OCI-LY3 (cell line): Measurements from ENCODE around the gene DYNC2LI1.

Experiments
- H2AFZ ChIP-seq: fragments of 200-600, 300-600 bp; shearing (Covaris generic); 2 replicates; pipeline ENCODE4 v1.6.0; 2014; ENCODE audit warnings: antibody characterized with exemption, low read depth, low read length
- H3K27ac ChIP-seq: fragments of 200-600, 300-600 bp; sonication (generic); 2 replicates; pipeline ENCODE4 v1.5.1; 2014; ENCODE audit warnings: mild to moderate bottlenecking, low read length, moderate library complexity, mixed read lengths
- H3K27me3 ChIP-seq: fragments of 200-600, 300-600 bp; sonication (generic); 2 replicates; pipeline ENCODE4 v1.6.1; 2014; ENCODE audit warnings: low read depth, low read length, mixed read lengths
- H3K36me3 ChIP-seq: fragments of 200-600, 300-600 bp; sonication (generic); replicated peaks from 2 replicates; pipeline ENCODE3; 2014; ENCODE audit warnings: low read depth, low read length, mixed read lengths
- H3K4me1 ChIP-seq: fragments of 300-600, 200-600 bp; sonication (generic); 2 replicates; pipeline ENCODE4 v1.6.1; 2014; ENCODE audit warnings: low read length, mixed read lengths
- H3K4me2 ChIP-seq: fragments of 200-600, 300-600 bp; sonication (generic); 2 replicates; pipeline ENCODE4 v1.6.1; 2014; ENCODE audit warnings: low read length, mixed read lengths
- H3K4me3 ChIP-seq: fragments of 300-600, 200-600 bp; sonication (generic); 2 replicates; pipeline ENCODE4 v1.5.1; 2014; ENCODE audit warnings: antibody characterized with exemption, mild to moderate bottlenecking, low read length, moderate library complexity
- H3K79me2 ChIP-seq: fragments of 300-600, 200-600 bp; shearing (Covaris generic); 2 replicates; pipeline ENCODE4 v1.6.1; 2014; ENCODE audit warnings: mild to moderate bottlenecking, low read length, mixed read lengths
- H3K9ac ChIP-seq: fragments of 300-600, 200-600 bp; shearing (Covaris generic); 2 replicates; pipeline ENCODE4 v1.6.0; 2014; ENCODE audit warnings: mild to moderate bottlenecking, low read length, moderate library complexity
- H3K9me3 ChIP-seq: fragments of 200-600, 300-600 bp; shearing (Covaris generic); 2 replicates; pipeline ENCODE4 v1.6.1; 2014; ENCODE audit warnings: low read length, mixed read lengths; ENCODE audit not compliant: insufficient read depth
- H4K20me1 ChIP-seq: fragments of 200-600, 300-600 bp; sonication (generic); 2 replicates; pipeline ENCODE4 v1.6.1; 2016; ENCODE audit warnings: low read length, mixed read lengths; ENCODE audit not compliant: insufficient read depth
- EZH2phosphoT487 ChIP-seq: fragments of 200-600 bp; shearing (Covaris generic); IDR thresholded peaks from 2 replicates; pipeline ENCODE4 v1.6.1; 2018; ENCODE audit warnings: antibody characterized with exemption, mixed run types, low read depth
- TF ChIP-seq, protein P1 (sequence below): fragments of 200-600, 300-600 bp; sonication (generic); IDR thresholded peaks from 2 replicates; pipeline ENCODE4 v1.5.1; 2014; ENCODE audit warnings: antibody characterized with exemption, low read length, low read depth

The DYNC2LI1 gene

DNA sequence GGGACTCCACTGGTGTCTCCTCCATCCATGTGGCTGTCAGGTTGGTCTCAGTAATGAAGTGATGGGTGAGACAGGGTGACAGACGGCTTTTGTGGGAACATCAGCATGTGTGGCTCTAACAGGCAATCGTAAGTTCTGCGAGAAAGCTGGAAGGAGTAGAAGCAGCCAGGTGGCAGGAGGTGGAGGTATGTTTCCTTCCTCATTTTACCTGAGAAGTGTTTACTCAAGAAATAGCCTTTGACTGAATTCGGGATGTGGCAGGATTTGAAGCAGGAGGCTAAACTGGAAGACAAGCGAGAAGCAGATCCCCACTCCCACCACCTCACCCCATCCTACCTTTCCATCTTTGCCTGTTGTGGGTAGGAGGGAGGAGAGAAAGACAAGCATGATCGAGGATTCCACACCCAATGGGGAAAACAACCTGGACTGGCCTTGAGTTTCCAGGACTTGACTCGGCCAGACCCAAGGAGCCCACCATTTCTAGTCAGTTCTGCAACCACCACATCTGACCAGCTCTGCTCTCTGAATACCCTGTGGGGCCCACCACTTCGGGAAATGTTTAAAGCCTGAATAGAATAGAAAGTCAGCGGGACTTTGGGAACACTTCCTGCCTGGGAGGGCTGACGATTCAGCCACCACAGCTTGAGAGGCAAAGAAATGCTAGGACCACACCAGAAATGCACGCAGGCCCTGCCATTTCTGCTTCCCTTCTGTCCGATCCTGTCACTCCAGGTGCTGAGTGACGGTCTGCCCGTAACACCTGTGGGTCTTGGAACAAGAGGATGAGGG is 66.1 kb downstream of the DYNC2LI1 start:
- Histone ChIP-seq H4K20me1 (no peaks in the 10 kb centered on the region), H3K27ac (no peak overlapping the region), H2AFZ (no peak overlapping the region), H3K9me3 (no peaks in the 10 kb centered on the region), H3K79me2 (no peaks in the 10 kb centered on the region), H3K9ac (no peak overlapping the region), H3K4me1 (no peaks in the 10 kb centered on the region), H3K36me3 (no peaks in the 10 kb centered on the region), H3K4me2 (no peak overlapping the region), H3K27me3 (no peaks in the 10 kb centered on the region), H3K4me3 (no peak overlapping the region)
- TF ChIP-seq, protein P1, sequence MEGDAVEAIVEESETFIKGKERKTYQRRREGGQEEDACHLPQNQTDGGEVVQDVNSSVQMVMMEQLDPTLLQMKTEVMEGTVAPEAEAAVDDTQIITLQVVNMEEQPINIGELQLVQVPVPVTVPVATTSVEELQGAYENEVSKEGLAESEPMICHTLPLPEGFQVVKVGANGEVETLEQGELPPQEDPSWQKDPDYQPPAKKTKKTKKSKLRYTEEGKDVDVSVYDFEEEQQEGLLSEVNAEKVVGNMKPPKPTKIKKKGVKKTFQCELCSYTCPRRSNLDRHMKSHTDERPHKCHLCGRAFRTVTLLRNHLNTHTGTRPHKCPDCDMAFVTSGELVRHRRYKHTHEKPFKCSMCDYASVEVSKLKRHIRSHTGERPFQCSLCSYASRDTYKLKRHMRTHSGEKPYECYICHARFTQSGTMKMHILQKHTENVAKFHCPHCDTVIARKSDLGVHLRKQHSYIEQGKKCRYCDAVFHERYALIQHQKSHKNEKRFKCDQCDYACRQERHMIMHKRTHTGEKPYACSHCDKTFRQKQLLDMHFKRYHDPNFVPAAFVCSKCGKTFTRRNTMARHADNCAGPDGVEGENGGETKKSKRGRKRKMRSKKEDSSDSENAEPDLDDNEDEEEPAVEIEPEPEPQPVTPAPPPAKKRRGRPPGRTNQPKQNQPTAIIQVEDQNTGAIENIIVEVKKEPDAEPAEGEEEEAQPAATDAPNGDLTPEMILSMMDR: no peak
- no peak for TF ChIP-seq EZH2phosphoT487

DNA sequence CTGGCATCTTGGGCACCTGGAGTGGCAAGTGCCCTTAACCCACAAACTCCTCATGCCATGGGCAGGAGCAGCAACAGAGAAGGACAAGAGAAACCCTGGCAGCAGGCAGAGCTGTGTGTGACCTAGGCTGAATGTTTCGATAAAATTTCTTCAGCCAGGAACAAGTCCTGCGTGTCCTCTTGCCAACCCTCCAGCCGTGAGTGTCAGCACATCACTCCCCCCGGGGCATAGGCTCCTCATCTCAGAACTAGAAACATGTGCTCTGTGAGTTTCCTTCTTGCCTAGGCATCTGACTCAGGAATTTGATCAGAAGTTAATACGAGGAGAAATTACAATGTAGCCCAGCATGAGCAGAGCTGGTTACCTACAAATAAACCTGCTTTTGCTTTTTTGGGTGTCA is 67.1 kb downstream of the DYNC2LI1 start:
- H3K27me3 ChIP-seq: no peaks in the 10 kb centered on the region

DNA sequence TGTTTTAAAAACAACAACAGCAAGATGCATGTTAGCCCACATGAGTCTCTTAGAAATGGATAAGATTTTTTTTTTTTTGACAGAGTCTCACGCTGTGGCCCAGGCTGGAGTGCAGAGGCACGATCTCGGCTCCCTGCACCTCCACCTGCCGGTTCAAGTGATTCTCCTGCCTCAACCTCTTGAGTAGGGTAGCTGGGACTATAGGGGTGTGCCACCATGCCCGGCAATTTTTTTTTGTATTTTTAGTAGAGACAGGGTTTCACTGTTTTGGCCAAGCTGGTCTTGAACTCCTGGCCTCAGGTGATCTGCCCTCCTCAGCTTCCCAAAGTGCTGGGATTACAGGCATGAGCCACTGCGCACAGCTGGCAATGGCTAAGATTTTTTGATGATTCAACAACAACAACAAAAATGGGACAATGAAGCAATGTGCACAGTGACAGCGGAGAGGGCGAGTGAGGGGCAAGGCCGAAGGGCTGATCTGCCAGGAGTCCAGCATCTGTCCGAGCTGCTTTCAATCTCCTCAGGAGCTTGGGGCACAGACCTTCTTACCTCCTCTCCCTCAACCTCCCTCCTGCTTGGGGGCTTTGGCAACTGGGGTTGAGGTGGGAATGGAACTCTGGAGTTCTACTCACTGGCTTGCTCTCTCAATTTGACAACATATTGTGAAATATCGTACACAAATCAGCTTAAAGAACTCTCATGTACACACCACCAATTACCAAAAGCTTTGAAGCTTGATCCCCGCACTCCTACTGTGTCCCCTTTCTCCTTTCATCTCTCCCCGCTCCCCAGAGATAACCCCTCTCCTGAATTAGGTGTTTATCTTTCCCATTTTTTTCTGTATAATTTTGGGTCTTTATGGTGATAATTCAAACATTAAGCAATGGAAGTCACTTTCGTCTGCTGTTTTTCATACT is 68.4 kb downstream of the DYNC2LI1 start:
- no peak overlapping the region for H2AFZ ChIP-seq
- no peak overlapping the region for H3K27ac ChIP-seq
- H3K4me1 ChIP-seq: no peaks in the 10 kb centered on the region
- no peaks in the 10 kb centered on the region for H3K27me3 ChIP-seq
- no peak overlapping the region for H3K9ac ChIP-seq
- H3K4me3 ChIP-seq: no peak overlapping the region
- H3K4me2 ChIP-seq: no peak overlapping the region
- no peaks in the 10 kb centered on the region for H3K36me3 ChIP-seq
- no peaks in the 10 kb centered on the region for H3K9me3 ChIP-seq
- H3K79me2 ChIP-seq: no peaks in the 10 kb centered on the region
- TF ChIP-seq, protein P1: no peak
- TF ChIP-seq EZH2phosphoT487: no peak
- H4K20me1 ChIP-seq: no peaks in the 10 kb centered on the region

More for the DNA sequence above, 67.1 kb downstream of the DYNC2LI1 start:
- Histone ChIP-seq H3K4me3 (no peak overlapping the region), H4K20me1 (no peaks in the 10 kb centered on the region), H3K4me2 (no peak overlapping the region), H3K79me2 (no peaks in the 10 kb centered on the region), H3K4me1 (no peaks in the 10 kb centered on the region), H3K9me3 (no peaks in the 10 kb centered on the region), H3K9ac (no peak overlapping the region), H3K36me3 (no peaks in the 10 kb centered on the region), H2AFZ (no peak overlapping the region), H3K27ac (no peak overlapping the region)
- TF ChIP-seq, protein P1: no peak
- no peak for TF ChIP-seq EZH2phosphoT487

DNA sequence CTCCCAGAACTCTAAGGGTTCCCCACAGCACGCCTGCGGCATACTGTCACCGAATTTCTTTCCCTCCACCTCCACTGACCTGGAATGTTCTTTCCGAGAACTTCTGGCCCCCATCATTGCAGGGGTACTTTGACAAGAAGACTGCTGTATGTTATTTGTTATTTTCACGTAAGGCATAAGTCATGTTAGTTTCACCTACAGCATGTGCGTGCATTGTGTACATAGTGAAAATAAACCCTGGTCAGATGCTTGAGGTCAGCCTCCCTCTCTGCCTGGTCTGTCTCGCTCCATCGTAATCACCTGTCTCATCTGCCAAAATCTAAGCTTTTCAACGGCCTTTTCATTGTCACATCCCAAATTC is 69.0 kb downstream of the DYNC2LI1 start:
- H3K27me3 ChIP-seq: no peaks in the 10 kb centered on the region
- no peaks in the 10 kb centered on the region for H3K9me3 ChIP-seq
- no peak overlapping the region for H3K9ac ChIP-seq
- no peak overlapping the region for H3K4me3 ChIP-seq
- no peaks in the 10 kb centered on the region for H4K20me1 ChIP-seq
- no peak overlapping the region for H2AFZ ChIP-seq
- H3K79me2 ChIP-seq: no peaks in the 10 kb centered on the region
- H3K27ac ChIP-seq: no peak overlapping the region
- H3K4me1 ChIP-seq: no peaks in the 10 kb centered on the region
- no peaks in the 10 kb centered on the region for H3K36me3 ChIP-seq
- H3K4me2 ChIP-seq: no peak overlapping the region
- TF ChIP-seq, protein P1: no peak
- TF ChIP-seq EZH2phosphoT487: no peak
